Type B pancreatic cell (in vitro differentiated cells): ENCODE measurements around the gene MALRD1. TPM values are rescaled to one million over a fixed set of nuclear protein-coding genes. Genes with fewer than 3 reads are reported as not detected.
A peak's percentile ranks its signal among the peaks of the same experiment; 100 is the strongest.

Experiments used
- DNase-seq: peaks from one replicate; pipeline ENCODE4 v3.0.0; 2021; ENCODE audit warnings: mixed read lengths; ENCODE audit not compliant: unreplicated experiment; ENCODE audit errors: extremely low spot score
- H3K27ac Mint-ChIP-seq: 2 replicates; pipeline ENCODE4 v1.8.0; 2021; ENCODE audit warnings: mild to moderate bottlenecking, mixed read lengths
- H3K27me3 Mint-ChIP-seq: 2 replicates; pipeline ENCODE4 v1.8.0; 2021; ENCODE audit warnings: mixed read lengths
- H3K36me3 Mint-ChIP-seq: 2 replicates; pipeline ENCODE4 v1.8.0; 2021; ENCODE audit warnings: mixed read lengths
- H3K4me1 Mint-ChIP-seq: one replicate; pipeline ENCODE4 v1.8.0; 2021; ENCODE audit warnings: mixed read lengths; ENCODE audit not compliant: unreplicated experiment
- H3K4me3 Mint-ChIP-seq: 2 replicates; pipeline ENCODE4 v1.8.0; 2021; ENCODE audit warnings: mild to moderate bottlenecking, mixed read lengths
- H3K9me3 Mint-ChIP-seq: 2 replicates; pipeline ENCODE4 v1.8.0; 2021; ENCODE audit warnings: mixed read lengths
- CTCF ChIP-seq: fragments of 200-600 bp; sonication (generic); conservative IDR thresholded peaks from 2 replicates; pipeline ENCODE4 v1.5.0; 2021; ENCODE audit warnings: antibody characterized with exemption, mild to moderate bottlenecking
- total RNA-seq: library from RNA; stranded (reverse); gene quantifications from 2 replicates; pipeline ENCODE4 v1.2.1, GENCODE V29; 2021; ENCODE audit warnings: low replicate concordance

Gene MALRD1
- total RNA-seq, 1 donor from 2014 or later: 1.4 TPM

- Mint-ChIP-seq H3K4me3 (no peak overlapping the region), H3K36me3 (no peaks in the 10 kb centered on the region), H3K27ac (peak overlapping the region; percentile 30), H3K9me3 (no peaks in the 10 kb centered on the region), H3K27me3 (no peaks in the 10 kb centered on the region), H3K4me1 (peaks cover 12% of the 10 kb centered on the region)
- TF ChIP-seq CTCF: no peak
- no peak for DNase-seq
Observed at GRCh38 chr10:19579761-19580545, 531.4 kb downstream of the MALRD1 start.

GRCh38 chr10:19580691-19581090 lies 532.1 kb downstream of the MALRD1 start:
- TF ChIP-seq CTCF: no peak
- H3K4me1 Mint-ChIP-seq: peaks cover 12% of the 10 kb centered on the region

GRCh38 chr10:19588608-19589007 lies 540.0 kb downstream of the MALRD1 start:
- H3K27ac Mint-ChIP-seq: no peak overlapping the region
- H3K4me3 Mint-ChIP-seq: no peak overlapping the region

More at GRCh38 chr10:19580691-19581090, 532.1 kb downstream of the MALRD1 start:
- no peaks in the 10 kb centered on the region for H3K9me3 Mint-ChIP-seq
- DNase-seq: no peak
- no peaks in the 10 kb centered on the region for H3K27me3 Mint-ChIP-seq
- no peak overlapping the region for H3K27ac Mint-ChIP-seq
- no peak overlapping the region for H3K4me3 Mint-ChIP-seq
- no peaks in the 10 kb centered on the region for H3K36me3 Mint-ChIP-seq

GRCh38 chr10:19592276-19592675 lies 543.7 kb downstream of the MALRD1 start:
- DNase-seq: no peak
- no peaks in the 10 kb centered on the region for H3K27me3 Mint-ChIP-seq
- no peak overlapping the region for H3K4me3 Mint-ChIP-seq
- no peaks in the 10 kb centered on the region for H3K4me1 Mint-ChIP-seq
- H3K9me3 Mint-ChIP-seq: peaks cover under 1% of the 10 kb centered on the region
- TF ChIP-seq CTCF: no peak
- H3K36me3 Mint-ChIP-seq: no peaks in the 10 kb centered on the region
- H3K27ac Mint-ChIP-seq: no peak overlapping the region

More at GRCh38 chr10:19588608-19589007, 540.0 kb downstream of the MALRD1 start:
- TF ChIP-seq CTCF: no peak
- H3K27me3 Mint-ChIP-seq: no peaks in the 10 kb centered on the region
- H3K9me3 Mint-ChIP-seq: peaks cover 4% of the 10 kb centered on the region
- H3K4me1 Mint-ChIP-seq: no peaks in the 10 kb centered on the region
- H3K36me3 Mint-ChIP-seq: no peaks in the 10 kb centered on the region
- no peak for DNase-seq

GRCh38 chr10:19595212-19595845 lies 546.7 kb downstream of the MALRD1 start:
- Mint-ChIP-seq H3K4me3 (no peak overlapping the region), H3K27ac (no peak overlapping the region), H3K4me1 (no peaks in the 10 kb centered on the region), H3K9me3 (no peaks in the 10 kb centered on the region), H3K27me3 (no peaks in the 10 kb centered on the region), H3K36me3 (no peaks in the 10 kb centered on the region)
- no peak for TF ChIP-seq CTCF
- DNase-seq: no peak
